ENCODE data around the gene HPGDS.

HPGDS gene

GRCh38 chr4:94358101-94358500 lies 15.5 kb upstream of the HPGDS start:
- H3K4me3 ChIP-seq (ENCODE audit: low read length), result no peak overlapping the region
- DNase-seq (ENCODE audit: low read depth), result peak; percentile 66
- TF ChIP-seq CTCF (IDR thresholded peaks at IDR 0.05; ENCODE audit: insufficient read depth, low read depth, low read length, missing control alignments), result no peak

- H3K4me3 ChIP-seq (ENCODE audit: low read length), result no peak overlapping the region
- TF ChIP-seq CTCF (IDR thresholded peaks at IDR 0.05; ENCODE audit: insufficient read depth, low read depth, low read length, missing control alignments), result no peak
Measured at GRCh38 chr4:94357624-94358023, 15.0 kb upstream of the HPGDS start.

GRCh38 chr4:94356444-94356843 lies 13.8 kb upstream of the HPGDS start:
- DNase-seq (ENCODE audit: low read depth), result no peak
- no peak overlapping the region for H3K4me3 ChIP-seq (ENCODE audit: low read length)
- no peak for TF ChIP-seq CTCF (IDR thresholded peaks at IDR 0.05; ENCODE audit: insufficient read depth, low read depth, low read length, missing control alignments)

More at GRCh38 chr4:94357624-94358023, 15.0 kb upstream of the HPGDS start:
- peak; percentile 44 for DNase-seq (ENCODE audit: low read depth)

- no peak for TF ChIP-seq CTCF (IDR thresholded peaks at IDR 0.05; ENCODE audit: insufficient read depth, low read depth, low read length, missing control alignments)
- no peak for DNase-seq (ENCODE audit: low read depth)
- no peak overlapping the region for H3K4me3 ChIP-seq (ENCODE audit: low read length)
Measured at GRCh38 chr4:94354474-94354896, 11.8 kb upstream of the HPGDS start.

- TF ChIP-seq CTCF (IDR thresholded peaks at IDR 0.05; ENCODE audit: insufficient read depth, low read depth, low read length, missing control alignments), result no peak
- DNase-seq (ENCODE audit: low read depth), result no peak
- no peak overlapping the region for H3K4me3 ChIP-seq (ENCODE audit: low read length)
Measured at GRCh38 chr4:94352996-94353395, 10.4 kb upstream of the HPGDS start.

GRCh38 chr4:94352163-94352562 lies 9.5 kb upstream of the HPGDS start:
- no peak for DNase-seq (ENCODE audit: low read depth)
- TF ChIP-seq CTCF (IDR thresholded peaks at IDR 0.05; ENCODE audit: insufficient read depth, low read depth, low read length, missing control alignments), result no peak

GRCh38 chr4:94351319-94351718 lies 8.7 kb upstream of the HPGDS start:
- H3K4me3 ChIP-seq (ENCODE audit: low read length), result no peak overlapping the region
- no peak for DNase-seq (ENCODE audit: low read depth)
- no peak for TF ChIP-seq CTCF (IDR thresholded peaks at IDR 0.05; ENCODE audit: insufficient read depth, low read depth, low read length, missing control alignments)

More at GRCh38 chr4:94352163-94352562, 9.5 kb upstream of the HPGDS start:
- no peak overlapping the region for H3K4me3 ChIP-seq (ENCODE audit: low read length)
